Osteoblast (primary cell): Measurements from ENCODE around the gene MAD1L1. TPM values are rescaled to one million over a fixed set of nuclear protein-coding genes. Genes with fewer than 3 reads are reported as not detected.
A peak's percentile ranks its signal among the peaks of the same experiment; 100 is the strongest.

Experiments used
- DNase-seq: peaks from one replicate; pipeline ENCODE4 v3.0.0; 2011; ENCODE audit warnings: low spot score, mixed read lengths; ENCODE audit not compliant: insufficient read length; ENCODE audit errors: missing footprints
- H2AFZ ChIP-seq: 2 replicates; pipeline ENCODE4 v1.6.0; 2011; ENCODE audit warnings: mild to moderate bottlenecking, low read length
- H3K27ac ChIP-seq: 2 replicates; pipeline ENCODE4 v1.5.1; 2011; ENCODE audit warnings: mild to moderate bottlenecking, low read depth, low read length, moderate library complexity
- H3K27me3 ChIP-seq: 2 replicates; pipeline ENCODE4 v1.6.0; 2012; ENCODE audit warnings: mild to moderate bottlenecking, control low read depth, inconsistent platforms, low read length, moderate library complexity; ENCODE audit not compliant: insufficient read depth
- H3K36me3 ChIP-seq: 2 replicates; pipeline ENCODE4 v1.5.1; 2011; ENCODE audit warnings: mild to moderate bottlenecking, low read length, control low read depth, moderate library complexity; ENCODE audit not compliant: insufficient read depth
- H3K4me1 ChIP-seq: 2 replicates; pipeline ENCODE4 v1.5.1; 2011; ENCODE audit warnings: mild to moderate bottlenecking, low read length, control low read depth, moderate library complexity; ENCODE audit not compliant: insufficient read depth
- H3K4me2 ChIP-seq: 2 replicates; pipeline ENCODE4 v1.6.0; 2011; ENCODE audit warnings: mild to moderate bottlenecking, low read length; ENCODE audit not compliant: insufficient read depth
- H3K4me3 ChIP-seq: fragments of 200-600 bp; sonication (generic); 3 replicates; pipeline ENCODE4 v1.5.1; 2012; ENCODE audit warnings: mild to moderate bottlenecking, low read length, inconsistent platforms; ENCODE audit not compliant: insufficient read depth
- H3K79me2 ChIP-seq: 2 replicates; pipeline ENCODE4 v1.6.0; 2012; ENCODE audit warnings: mild to moderate bottlenecking, low read length, control low read depth, inconsistent platforms; ENCODE audit not compliant: insufficient read depth
- H3K9me3 ChIP-seq: 2 replicates; pipeline ENCODE4 v1.5.1; 2011; ENCODE audit warnings: low read depth, low read length, control low read depth
- H4K20me1 ChIP-seq: 2 replicates; pipeline ENCODE4 v1.6.0; 2012; ENCODE audit warnings: mild to moderate bottlenecking, low read length, control low read depth; ENCODE audit not compliant: insufficient read depth
- total RNA-seq: library from RNA; depleted of rRNA; stranded (reverse); fragments of >200 nt; gene quantifications from 2 replicates; pipeline ENCODE4 v1.2.3, GENCODE V29; 2012
- TF ChIP-seq, protein P1 (sequence below): IDR thresholded peaks from 2 replicates; pipeline ENCODE4 v1.5.1; 2011; ENCODE audit warnings: mild to moderate bottlenecking, low read depth, low read length, moderate library complexity; ENCODE audit errors: extremely low read depth

MAD1L1 gene
- total RNA-seq, 1 donor = 66.2 TPM

DNA sequence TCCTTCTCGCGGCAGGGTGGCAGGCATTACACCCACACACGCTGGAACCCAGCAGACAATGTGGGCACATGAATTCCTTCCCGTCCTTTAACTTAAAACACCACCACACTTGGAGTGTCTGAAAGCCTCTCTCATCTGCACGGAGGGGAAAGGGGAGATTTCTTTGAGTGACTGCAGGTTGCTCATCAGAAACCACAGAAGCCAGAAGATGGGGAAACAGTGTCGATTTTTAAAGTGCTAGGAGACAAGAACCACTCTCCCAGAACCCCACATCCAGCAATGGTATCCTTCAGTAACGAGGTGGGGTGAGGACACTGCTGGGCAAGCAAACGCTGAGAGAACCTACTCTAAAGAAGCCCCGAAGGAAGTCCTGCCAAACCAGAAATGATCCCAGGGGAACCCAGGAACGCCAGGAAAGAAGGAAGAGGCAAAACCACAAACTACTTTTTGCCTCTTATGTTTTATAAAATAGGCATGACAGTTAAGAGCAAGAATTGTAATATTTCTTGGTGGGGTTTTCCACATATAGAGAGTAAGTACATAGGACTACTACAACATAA, 308.4 kb downstream of the MAD1L1 start:
- Histone ChIP-seq H3K4me3 (peak overlapping the region; percentile 27), H3K4me1 (peaks cover 23% of the 10 kb centered on the region), H3K36me3 (no peaks in the 10 kb centered on the region), H3K9me3 (no peaks in the 10 kb centered on the region), H3K4me2 (peak overlapping the region; percentile 75), H4K20me1 (peaks cover 7% of the 10 kb centered on the region), H2AFZ (peak overlapping the region; percentile 1), H3K27me3 (no peaks in the 10 kb centered on the region), H3K27ac (peak overlapping the region; percentile 73), H3K79me2 (peaks cover 28% of the 10 kb centered on the region)
- DNase-seq = peak; percentile 98
- TF ChIP-seq, protein P1, sequence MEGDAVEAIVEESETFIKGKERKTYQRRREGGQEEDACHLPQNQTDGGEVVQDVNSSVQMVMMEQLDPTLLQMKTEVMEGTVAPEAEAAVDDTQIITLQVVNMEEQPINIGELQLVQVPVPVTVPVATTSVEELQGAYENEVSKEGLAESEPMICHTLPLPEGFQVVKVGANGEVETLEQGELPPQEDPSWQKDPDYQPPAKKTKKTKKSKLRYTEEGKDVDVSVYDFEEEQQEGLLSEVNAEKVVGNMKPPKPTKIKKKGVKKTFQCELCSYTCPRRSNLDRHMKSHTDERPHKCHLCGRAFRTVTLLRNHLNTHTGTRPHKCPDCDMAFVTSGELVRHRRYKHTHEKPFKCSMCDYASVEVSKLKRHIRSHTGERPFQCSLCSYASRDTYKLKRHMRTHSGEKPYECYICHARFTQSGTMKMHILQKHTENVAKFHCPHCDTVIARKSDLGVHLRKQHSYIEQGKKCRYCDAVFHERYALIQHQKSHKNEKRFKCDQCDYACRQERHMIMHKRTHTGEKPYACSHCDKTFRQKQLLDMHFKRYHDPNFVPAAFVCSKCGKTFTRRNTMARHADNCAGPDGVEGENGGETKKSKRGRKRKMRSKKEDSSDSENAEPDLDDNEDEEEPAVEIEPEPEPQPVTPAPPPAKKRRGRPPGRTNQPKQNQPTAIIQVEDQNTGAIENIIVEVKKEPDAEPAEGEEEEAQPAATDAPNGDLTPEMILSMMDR = no peak

DNA sequence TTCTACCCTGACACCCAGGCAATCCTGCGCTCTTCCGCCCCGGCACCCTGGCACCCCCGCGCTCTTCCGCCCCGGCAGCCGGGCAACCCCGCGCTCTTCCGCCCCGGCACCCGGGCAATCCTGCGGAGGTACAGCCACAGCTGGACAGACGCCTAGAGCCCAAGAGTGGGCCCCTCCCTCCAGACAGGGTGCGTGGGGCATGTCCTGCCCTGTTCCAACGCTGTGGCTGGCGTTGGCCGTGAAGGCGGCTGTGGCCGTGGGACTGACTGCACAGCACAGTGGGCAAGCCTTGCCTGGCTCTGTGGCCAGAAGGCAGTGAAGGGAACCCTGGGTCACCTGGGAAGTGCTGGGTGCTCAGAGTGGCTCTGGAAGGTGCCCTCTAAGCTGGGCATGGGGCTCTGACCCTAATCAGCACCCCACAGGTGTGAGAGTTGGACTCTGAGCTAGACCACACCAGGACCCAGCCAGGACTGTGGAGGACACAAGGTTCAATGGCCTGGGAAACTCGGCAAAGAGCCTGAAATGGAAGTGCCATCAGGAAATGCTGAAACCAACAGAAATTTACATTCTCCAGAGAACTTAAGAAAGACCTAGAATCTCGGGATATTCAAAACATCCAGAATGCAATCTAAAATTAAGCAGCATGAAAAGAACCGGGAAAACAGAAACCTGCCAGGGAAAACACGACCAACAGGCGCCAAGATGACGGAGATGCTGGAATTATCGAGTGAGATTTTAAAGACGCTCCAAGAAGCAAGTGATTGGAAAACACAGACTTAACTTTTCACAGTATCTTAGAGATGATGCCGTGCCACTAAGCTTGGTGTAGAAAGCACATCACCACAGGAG, 309.1 kb downstream of the MAD1L1 start:
- Histone ChIP-seq H3K4me1 (peaks cover 23% of the 10 kb centered on the region), H3K27me3 (no peaks in the 10 kb centered on the region), H3K4me2 (peak overlapping the region; percentile 75), H2AFZ (peak overlapping the region; percentile 1), H3K27ac (peak overlapping the region; percentile 73), H3K9me3 (no peaks in the 10 kb centered on the region), H4K20me1 (peaks cover 7% of the 10 kb centered on the region), H3K79me2 (peaks cover 28% of the 10 kb centered on the region), H3K4me3 (peak overlapping the region; percentile 27), H3K36me3 (no peaks in the 10 kb centered on the region)
- no peak for DNase-seq
- TF ChIP-seq, protein P1 = no peak

DNA sequence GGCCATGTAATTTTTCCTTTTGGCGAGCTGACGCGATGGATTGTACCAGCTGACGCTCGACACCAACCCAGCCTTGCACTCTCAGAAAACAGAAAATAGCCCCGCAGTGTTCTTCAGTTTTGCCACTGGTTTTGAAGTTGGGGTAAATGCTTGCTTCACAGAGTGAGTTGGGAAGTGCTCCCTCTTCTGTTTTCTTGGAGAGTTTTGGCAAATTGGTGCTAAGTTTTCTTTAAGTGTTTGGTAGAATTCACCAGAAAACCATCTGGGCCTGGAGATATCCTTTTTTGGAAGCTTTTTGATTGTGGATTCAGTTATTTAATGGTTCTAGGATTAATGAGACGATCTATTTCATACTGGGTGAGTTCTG, 309.9 kb downstream of the MAD1L1 start:
- Histone ChIP-seq H3K4me3 (no peak overlapping the region), H4K20me1 (peaks cover 7% of the 10 kb centered on the region), H3K4me2 (no peak overlapping the region), H3K36me3 (no peaks in the 10 kb centered on the region), H3K4me1 (peaks cover 23% of the 10 kb centered on the region), H3K79me2 (peaks cover 24% of the 10 kb centered on the region), H3K27me3 (no peaks in the 10 kb centered on the region), H3K9me3 (no peaks in the 10 kb centered on the region), H3K27ac (no peak overlapping the region), H2AFZ (no peak overlapping the region)
- DNase-seq = no peak
- TF ChIP-seq, protein P1 = peak; percentile 30

DNA sequence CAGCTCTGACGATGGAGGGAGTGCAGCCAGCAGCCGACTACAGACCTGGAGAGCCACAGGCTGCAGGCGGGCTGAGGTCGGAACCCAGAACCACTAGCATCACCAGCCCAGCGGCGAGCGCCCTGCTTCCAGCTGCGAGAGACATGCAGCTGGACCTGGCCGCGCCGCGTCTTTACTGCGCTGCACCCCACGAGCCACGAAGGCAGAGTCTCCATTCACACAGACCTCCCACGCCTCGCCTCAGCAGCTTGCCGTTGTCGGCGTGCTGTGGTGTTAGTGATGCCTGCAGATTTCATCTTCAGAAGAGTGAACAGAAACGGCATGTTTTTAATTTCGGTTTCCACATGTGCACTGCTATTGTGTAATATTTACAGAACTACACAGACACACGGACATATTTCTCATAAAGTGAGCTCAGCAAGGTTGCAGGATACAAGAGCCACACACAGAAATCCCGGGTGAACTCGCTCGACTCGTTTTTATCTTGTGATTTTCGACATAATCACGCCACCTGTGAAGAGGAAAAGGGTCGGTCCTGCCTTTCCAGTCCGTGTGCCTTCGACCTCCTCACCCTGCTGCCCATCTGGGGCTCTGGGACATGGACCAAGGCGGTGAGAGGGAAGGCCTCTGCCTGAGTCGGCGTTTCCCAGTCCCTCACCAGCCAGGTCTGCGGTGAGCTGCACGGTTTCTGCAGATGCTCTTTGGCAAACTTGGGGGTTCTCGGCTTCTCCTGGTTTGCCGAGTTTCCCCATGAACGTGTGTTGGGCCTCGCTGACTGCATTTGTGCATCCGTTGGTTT, 310.5 kb downstream of the MAD1L1 start:
- Histone ChIP-seq H4K20me1 (peaks cover 7% of the 10 kb centered on the region), H3K9me3 (no peaks in the 10 kb centered on the region), H3K4me1 (peaks cover 23% of the 10 kb centered on the region), H3K79me2 (peaks cover 23% of the 10 kb centered on the region), H2AFZ (no peak overlapping the region), H3K36me3 (no peaks in the 10 kb centered on the region), H3K4me3 (no peak overlapping the region), H3K27me3 (no peaks in the 10 kb centered on the region), H3K27ac (no peak overlapping the region), H3K4me2 (no peak overlapping the region)
- DNase-seq = no peak
- TF ChIP-seq, protein P1 = no peak
